OCI-LY3 (cell line): ENCODE measurements around the gene CCDC167.

Experiments
- EZH2phosphoT487 ChIP-seq: fragments of 200-600 bp; shearing (Covaris generic); IDR thresholded peaks from 2 replicates; pipeline ENCODE4 v1.6.1; 2018; ENCODE audit warnings: antibody characterized with exemption, mixed run types, low read depth
- TF ChIP-seq, protein P1 (sequence below): fragments of 200-600, 300-600 bp; sonication (generic); IDR thresholded peaks from 2 replicates; pipeline ENCODE4 v1.5.1; 2014; ENCODE audit warnings: antibody characterized with exemption, low read length, low read depth

DNA sequence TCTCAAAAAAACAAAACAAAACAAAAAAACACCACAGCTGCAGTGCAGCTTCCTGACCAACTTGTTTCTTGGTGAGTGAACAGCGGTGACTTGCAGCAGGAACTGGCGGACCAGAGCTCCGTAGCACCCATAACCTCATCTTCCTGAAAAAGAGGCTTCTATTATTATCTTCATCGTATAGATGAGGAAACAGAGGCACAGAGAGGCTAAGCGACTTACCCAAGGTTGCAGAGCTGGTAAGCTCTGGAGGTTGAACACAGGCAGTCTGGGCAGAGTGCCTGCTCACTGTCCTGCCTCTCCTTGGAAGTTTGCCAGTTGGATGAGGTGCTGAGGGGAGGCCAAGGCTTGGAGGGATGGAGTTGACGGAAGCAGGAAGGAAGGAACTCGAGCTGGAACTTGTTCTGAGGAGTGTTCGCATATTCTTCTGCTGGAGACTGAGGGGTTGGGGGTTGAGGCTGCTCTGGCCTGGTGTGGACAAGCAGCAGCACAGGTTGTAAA lies 47.9 kb upstream of the CCDC167 start:
- TF ChIP-seq, protein P1, sequence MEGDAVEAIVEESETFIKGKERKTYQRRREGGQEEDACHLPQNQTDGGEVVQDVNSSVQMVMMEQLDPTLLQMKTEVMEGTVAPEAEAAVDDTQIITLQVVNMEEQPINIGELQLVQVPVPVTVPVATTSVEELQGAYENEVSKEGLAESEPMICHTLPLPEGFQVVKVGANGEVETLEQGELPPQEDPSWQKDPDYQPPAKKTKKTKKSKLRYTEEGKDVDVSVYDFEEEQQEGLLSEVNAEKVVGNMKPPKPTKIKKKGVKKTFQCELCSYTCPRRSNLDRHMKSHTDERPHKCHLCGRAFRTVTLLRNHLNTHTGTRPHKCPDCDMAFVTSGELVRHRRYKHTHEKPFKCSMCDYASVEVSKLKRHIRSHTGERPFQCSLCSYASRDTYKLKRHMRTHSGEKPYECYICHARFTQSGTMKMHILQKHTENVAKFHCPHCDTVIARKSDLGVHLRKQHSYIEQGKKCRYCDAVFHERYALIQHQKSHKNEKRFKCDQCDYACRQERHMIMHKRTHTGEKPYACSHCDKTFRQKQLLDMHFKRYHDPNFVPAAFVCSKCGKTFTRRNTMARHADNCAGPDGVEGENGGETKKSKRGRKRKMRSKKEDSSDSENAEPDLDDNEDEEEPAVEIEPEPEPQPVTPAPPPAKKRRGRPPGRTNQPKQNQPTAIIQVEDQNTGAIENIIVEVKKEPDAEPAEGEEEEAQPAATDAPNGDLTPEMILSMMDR: no peak
- no peak for TF ChIP-seq EZH2phosphoT487
